T-helper 1 cell treated with Interleukin-12 subunit alpha and Interleukin-12 subunit beta and Interleukin-4 antibody, amounts not matched to agents 30 ng/mL and 1 ng/mL, for 36 hours (primary cell): ENCODE measurements around the gene BANP. TPM values are rescaled to one million over a fixed set of nuclear protein-coding genes. Genes with fewer than 3 reads are reported as not detected.

Source experiments
- intact Hi-C: fragments of 100-400 bp; cut with micrococcal nuclease; formaldehyde crosslinking; loops from one replicate; pipeline ENCODE4 v1.15.1; 2024
- total RNA-seq: library from RNA; stranded (reverse); gene quantifications from 2 replicates; pipeline ENCODE4 v1.2.3, GENCODE V29; 2022

BANP gene
- total RNA-seq, 1 donor from 2014 or later = 43.7 TPM

DNA sequence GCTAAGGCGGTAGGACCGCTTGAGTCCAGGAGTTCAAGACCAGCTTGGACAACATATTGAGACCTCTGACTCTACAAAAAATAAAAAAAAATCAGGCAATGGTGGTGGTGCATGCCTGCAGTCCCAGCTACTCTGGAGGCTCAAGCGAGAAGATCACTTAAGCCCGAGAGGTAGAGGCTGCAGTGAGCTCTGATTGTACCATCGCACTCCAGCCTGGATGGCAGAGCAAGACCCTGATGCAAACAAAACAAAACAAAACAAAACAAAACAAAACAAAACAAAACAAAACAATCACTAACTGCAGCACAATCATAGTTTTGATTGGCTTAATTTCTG, 2.5 kb upstream of the BANP start:
- intact Hi-C loops = no loop called here

GRCh38 chr16:87949071-87949744, 2.0 kb upstream of the BANP start:
- intact Hi-C loops = no loop called here

DNA sequence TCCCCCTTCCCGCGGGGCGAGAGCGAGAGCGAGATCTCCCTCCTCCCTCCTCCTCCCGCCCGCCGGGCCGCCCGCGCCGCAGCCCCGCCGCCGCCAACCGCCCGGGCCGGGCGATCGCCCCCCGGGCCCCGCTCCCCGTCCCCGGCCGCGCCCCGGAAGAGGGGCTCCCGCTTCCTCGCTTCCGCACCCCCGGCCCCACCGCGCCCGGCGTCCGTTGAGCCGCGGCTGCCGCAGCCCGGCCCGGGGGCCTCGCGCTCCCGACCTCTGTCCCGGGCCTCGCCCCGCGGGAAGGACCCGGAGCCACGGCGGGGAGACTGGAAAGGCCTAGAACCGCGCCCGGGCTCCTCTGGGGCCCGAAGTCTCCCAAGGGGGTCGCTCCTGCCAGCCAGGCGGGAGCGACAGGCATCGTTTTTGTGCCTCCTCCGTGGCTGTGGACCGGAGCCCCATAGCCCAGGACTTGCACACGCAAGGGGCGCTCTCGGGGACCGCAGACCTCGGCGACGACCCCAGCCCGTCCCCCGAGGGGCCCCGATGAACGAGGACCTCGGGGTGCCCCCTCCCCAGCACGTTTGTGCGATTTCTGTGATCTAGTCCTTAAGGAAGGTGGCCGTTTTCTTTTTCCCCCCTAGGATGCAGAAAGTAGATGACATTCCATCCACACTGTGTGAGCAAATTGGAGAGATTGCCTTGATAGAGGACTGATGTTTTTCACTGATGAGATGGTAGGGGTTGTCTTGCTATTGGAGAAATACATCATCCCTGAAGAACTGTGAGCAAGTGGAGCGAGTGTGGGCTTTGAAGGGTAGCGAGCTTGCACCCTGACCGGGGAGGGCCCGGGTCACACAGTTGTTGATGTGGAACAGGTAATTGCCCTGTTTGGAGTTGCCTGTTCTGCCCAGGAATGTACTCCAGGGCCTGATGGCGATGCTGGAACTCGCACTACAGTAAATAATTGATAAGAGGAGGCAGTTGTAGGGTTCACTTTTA, 611 bp downstream of the BANP start:
- intact Hi-C loops = loop anchor here (1.0 to 10.0 kb wide), 13 partner anchors 57 to 1397 kb away; partner anchors contain the start of genes APRT, C16orf95, MTHFSD and MVD

DNA sequence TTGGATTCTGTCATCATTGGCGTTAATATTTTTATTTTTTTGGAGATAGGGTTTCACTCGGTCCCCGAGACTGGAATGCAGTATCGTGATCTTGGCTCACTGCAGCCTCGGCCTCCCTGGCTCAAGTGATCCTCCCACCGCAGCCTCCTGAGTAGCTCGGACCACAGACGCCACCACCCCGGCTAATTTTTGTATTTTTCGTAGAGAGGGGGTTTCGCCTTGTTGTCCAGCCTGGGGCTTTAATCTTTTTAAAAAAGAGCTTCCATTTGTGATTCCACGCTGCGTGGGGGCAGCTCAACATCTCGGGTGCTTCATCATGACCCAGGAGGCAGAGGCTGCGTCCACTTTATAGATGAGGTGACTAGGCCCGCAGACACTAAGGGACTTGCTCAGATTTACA, 1.5 kb downstream of the BANP start:
- intact Hi-C loops = loop anchor here (5.0 to 10.0 kb wide), 6 partner anchors 500 to 1292 kb away; partner anchors contain the start of genes APRT, C16orf95, MVD and ZFPM1

DNA sequence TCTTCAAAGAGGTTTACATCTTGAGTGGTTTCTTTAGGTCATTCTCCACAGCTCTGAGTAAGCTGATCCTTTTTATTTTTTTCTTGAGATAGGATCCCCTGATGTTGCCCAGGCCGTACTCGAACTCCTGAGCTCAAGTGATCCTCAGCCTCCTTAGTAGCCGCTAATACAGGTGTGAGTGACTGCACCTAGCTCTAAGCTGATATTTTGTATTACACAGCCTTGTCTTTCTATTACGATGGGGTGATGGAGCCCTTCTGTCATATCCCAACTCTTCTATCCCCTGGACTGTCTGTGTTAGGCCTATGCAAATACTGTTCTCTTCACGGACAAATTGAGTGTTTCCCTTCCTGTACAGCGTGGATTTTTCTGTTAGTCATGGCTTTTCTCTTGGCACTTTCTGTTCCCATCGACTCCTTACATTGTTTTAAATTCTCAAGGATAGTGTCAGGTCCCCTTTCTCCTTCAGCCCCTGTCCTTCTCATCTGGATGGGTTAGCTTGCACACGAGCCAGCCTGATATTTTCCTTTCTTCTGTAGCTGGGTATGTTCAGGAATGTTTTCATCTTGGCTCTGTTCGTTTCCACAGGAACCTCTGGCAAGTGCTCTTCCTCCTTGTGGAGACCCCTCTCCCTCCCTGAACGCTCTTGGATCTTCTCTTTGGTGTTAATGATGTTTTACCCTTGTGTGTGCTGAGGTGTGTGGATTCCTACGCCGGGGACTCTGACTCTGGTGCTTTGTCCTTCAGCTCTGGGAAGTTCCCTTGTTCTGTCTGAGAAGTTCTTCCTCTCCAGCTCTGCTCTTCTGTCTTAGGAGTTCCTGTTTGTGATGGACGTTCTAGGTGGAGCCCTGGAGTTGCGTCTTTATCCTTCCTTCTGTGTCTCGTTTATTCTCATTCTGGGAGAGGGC, 2.3 kb downstream of the BANP start:
- intact Hi-C loops = loop anchor here (5.0 to 10.0 kb wide), 6 partner anchors 499 to 1291 kb away; partner anchors contain the start of genes APRT, C16orf95, MVD and ZFPM1

GRCh38 chr16:87954361-87954760, 3.1 kb downstream of the BANP start:
- intact Hi-C loops = loop anchor here (5.0 to 10.0 kb wide), 6 partner anchors 498 to 1290 kb away; partner anchors contain the start of genes APRT, C16orf95, MVD and ZFPM1

- intact Hi-C loops = loop anchor here (5.0 to 10.0 kb wide), 7 partner anchors 497 to 1290 kb away; partner anchors contain the start of genes APRT, C16orf95, MVD and ZFPM1
These were observed 3.6 kb downstream of the BANP start for GRCh38 chr16:87954826-87955225.

DNA sequence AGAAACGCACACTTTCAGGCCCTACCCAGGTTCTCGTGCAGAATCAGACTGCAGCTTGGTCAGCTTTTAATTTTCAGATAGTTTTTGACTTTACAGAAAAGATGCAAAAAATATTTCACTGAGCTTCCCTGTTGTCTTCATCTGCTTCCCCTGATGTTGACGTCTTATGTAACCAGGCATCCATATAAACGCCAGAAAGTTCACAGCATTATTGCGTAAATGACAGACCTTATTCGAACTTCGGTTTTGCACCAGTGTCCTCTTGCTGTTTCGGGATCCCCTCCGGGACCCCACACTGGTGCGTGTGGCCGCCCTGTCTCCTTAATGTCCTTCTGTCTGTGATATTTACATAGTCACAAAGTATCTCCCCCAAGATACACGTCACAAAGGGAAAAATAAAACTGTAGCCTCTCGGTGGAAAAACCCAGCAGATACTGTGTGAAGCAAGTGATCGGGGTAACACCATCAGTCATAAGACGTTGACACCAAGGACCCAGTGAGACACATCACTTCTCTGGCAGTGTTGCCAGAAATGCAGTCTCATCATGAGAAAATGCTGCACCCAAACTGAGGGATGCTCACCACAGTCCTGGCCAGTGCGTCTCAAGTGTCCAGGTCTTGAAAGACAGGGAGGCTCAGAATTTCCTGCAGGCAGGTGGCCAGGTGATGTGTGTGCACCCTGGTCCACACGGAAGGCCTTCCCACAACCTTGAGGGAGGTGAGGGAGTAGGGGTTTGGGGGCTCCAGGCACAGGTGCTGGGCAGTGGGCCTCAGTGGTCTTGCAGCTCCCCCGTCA, 4.3 kb downstream of the BANP start:
- intact Hi-C loops = loop anchor here (1.0 to 10.0 kb wide), 7 partner anchors 26 to 1289 kb away; partner anchors contain the start of genes C16orf95 and MVD

- intact Hi-C loops = loop anchor here (1.0 to 10.0 kb wide), 7 partner anchors 25 to 1289 kb away; partner anchors contain the start of genes C16orf95 and MVD
These were observed 4.8 kb downstream of the BANP start for GRCh38 chr16:87956098-87956364.

GRCh38 chr16:87956365-87957231, 5.4 kb downstream of the BANP start:
- intact Hi-C loops = loop anchor here (1.0 to 10.0 kb wide), 7 partner anchors 25 to 1288 kb away; partner anchors contain the start of genes C16orf95 and MVD

- intact Hi-C loops = loop anchor here (5.0 to 10.0 kb wide), 4 partner anchors 643 to 1287 kb away; partner anchors contain the start of genes C16orf95 and MVD
These were observed 6.3 kb downstream of the BANP start for GRCh38 chr16:87957296-87958094.

GRCh38 chr16:87958632-87959031, 7.4 kb downstream of the BANP start:
- intact Hi-C loops = loop anchor here (5.0 to 10.0 kb wide), 4 partner anchors 644 to 1286 kb away; partner anchors contain the start of genes C16orf95 and MVD

DNA sequence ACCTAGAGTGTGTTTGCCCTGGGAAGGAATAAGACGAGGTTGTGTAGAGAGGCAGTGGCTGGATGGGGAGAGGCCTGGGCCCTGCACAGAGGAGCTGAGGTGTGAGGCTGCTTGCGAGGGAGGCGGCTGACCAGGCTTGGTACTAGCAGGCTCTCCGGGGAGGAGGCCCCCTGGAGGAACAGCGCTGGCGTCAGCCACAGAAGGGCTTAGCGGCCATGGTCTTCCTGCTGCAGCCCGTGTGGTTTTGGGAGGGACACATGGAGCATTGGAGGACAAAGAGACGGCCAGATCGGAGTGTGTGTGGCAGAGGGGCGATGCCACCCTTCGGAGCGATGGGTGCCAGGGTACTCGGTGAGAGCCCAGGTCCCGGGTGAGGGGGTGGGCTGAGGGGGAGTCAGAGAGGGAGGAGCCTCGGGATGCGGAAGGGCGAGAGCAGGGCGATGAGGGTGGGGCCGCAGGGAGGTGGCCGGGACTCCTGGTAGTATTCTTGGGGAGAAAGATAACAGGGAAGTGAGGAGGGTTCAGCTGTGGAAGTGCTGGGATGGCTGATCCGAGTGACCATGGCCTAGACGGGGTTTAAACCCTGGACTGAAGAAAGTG, 8.3 kb downstream of the BANP start:
- intact Hi-C loops = loop anchor here (5.0 to 10.0 kb wide), 4 partner anchors 645 to 1285 kb away; partner anchors contain the start of genes C16orf95 and MVD

DNA sequence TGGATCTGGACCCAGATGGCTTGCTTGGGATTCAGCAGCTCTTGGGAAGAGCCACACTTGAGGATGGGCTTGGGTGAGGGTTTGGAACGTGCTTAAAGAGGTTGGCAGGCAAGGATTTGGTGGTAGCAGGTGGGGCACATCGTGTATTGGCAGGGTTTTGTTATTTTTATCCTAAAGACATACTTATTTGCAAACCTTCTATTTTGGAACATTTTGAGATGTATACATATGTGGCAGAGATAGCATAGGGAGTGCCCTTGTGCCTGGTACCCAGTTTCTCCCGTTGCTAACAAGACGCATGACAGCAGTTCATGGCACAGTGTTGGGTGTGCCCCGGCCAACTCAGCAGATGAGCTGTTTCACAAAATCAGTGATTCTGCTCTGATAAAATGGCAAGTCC, 9.1 kb downstream of the BANP start:
- intact Hi-C loops = no loop called here

- intact Hi-C loops = no loop called here
These were observed 9.6 kb downstream of the BANP start for GRCh38 chr16:87960852-87961251.

DNA sequence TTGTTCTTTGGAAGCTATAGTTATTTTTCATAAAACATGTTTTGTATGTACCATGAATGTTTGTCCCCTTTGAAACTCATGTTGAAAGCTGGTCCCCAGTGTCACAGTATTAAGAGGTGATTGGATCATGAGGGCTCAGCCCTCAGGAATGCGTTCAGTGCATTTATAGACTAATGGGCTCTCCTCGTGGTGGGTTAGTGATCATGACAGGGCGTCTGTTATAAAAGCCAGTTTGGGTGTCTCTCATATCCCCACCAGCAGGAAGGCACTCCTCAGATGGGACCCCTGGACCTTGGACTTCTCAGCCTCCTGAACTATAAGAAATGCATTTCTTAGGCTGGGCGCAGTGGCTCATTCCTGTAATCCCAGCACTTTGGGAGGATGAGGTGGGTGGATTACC, 10.4 kb downstream of the BANP start:
- intact Hi-C loops = no loop called here

GRCh38 chr16:87963400-87963799, 12.2 kb downstream of the BANP start:
- intact Hi-C loops = loop anchor here (1.0 kb wide), 1 partner anchor 18 kb away; no protein-coding TSS in a partner anchor
